A673 (cell line): ENCODE measurements around the gene PTGFRN.

ENCODE experiments used
- EZH2 ChIP-seq: fragments of 200-600 bp; sonication (generic); IDR thresholded peaks from 2 replicates; pipeline ENCODE4 v1.6.1; 2017; ENCODE audit warnings: borderline replicate concordance, low read depth, mild to moderate bottlenecking, mixed read lengths, antibody characterized with exemption, low read length; ENCODE audit not compliant: poor library complexity, severe bottlenecking
- TF ChIP-seq, protein P1 (sequence below): fragments of 300-800, 200-600 bp; sonication (generic); conservative IDR thresholded peaks from 2 replicates; pipeline ENCODE4 v1.5.1; 2017; ENCODE audit warnings: low read depth, mild to moderate bottlenecking, antibody characterized with exemption, low read length, moderate library complexity, mixed read lengths

DNA sequence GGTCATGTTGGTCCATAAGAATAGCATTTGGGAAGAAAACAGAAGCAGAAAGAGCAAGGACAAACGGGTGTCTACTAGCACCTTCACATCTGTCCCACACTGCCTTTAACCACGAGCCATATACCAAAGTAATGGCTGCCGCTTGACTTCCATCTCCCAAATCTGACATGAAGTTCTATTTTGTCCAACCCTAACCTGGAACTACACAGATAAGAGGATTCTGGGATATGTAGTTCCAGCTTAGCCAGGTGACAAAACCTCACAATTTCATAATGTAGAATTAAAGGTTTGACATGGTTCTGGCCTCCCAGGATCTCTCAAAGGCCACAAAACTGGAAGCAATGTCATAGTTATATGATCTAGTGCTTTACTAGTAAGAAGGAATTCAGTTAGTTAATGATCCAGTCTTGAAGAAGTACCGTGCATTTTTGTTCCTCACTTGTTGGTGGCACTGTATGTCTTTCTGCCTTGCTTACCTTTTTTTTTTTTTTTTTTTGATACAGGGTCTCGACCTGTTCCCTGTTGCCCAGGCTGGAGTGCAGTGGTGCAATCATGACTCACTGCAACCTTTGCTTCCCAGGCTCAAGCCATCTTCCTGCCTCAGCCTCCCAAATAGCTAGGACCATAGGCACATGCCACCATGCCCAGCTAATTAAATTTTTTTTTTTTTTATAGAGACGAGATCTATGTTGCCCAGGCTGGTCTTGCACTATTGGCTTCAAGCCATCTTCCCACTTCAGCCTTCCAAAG is 17.5 kb downstream of the PTGFRN start:
- TF ChIP-seq, protein P1, sequence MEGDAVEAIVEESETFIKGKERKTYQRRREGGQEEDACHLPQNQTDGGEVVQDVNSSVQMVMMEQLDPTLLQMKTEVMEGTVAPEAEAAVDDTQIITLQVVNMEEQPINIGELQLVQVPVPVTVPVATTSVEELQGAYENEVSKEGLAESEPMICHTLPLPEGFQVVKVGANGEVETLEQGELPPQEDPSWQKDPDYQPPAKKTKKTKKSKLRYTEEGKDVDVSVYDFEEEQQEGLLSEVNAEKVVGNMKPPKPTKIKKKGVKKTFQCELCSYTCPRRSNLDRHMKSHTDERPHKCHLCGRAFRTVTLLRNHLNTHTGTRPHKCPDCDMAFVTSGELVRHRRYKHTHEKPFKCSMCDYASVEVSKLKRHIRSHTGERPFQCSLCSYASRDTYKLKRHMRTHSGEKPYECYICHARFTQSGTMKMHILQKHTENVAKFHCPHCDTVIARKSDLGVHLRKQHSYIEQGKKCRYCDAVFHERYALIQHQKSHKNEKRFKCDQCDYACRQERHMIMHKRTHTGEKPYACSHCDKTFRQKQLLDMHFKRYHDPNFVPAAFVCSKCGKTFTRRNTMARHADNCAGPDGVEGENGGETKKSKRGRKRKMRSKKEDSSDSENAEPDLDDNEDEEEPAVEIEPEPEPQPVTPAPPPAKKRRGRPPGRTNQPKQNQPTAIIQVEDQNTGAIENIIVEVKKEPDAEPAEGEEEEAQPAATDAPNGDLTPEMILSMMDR, result no peak
- no peak for TF ChIP-seq EZH2
